Body of pancreas (tissue), 4 donors: Measurements from ENCODE around the gene XPO6. TPM values are rescaled to one million over a fixed set of nuclear protein-coding genes. Genes with fewer than 3 reads are reported as not detected.

Experiments
- ATAC-seq: fragments of 150-250 bp; one replicate; pipeline ENCODE4 v1.9.1; 2016
- DNase-seq, 4 donors: peaks; one replicate each; pipeline ENCODE4 v3.0.0-alpha.2; 2019
- H3K27ac ChIP-seq, 4 donors: fragments of 200-600 bp; sonication (generic); 1 replicate in 3 of 4; 2 replicates in 1 of 4; pipeline versions ENCODE4 v1.5.1 to v1.6.1; 2016 to 2019; ENCODE audit warnings: mild to moderate bottlenecking in 1 of 4, mixed read lengths in 1 of 4, moderate library complexity in 1 of 4
- H3K27me3 ChIP-seq, 2 donors: fragments of 200-600 bp; sonication (generic); one replicate each; pipeline ENCODE4 v1.6.0; 2016; ENCODE audit warnings: mild to moderate bottlenecking in 1 of 2
- H3K36me3 ChIP-seq, 2 donors: fragments of 200-600 bp; sonication (generic); replicated peaks in 1 of 2; 2 replicates each; pipeline ENCODE4 v1.5.1; 2016; ENCODE audit warnings: low read depth in 2 of 2; ENCODE audit not compliant: insufficient read depth in 1 of 2
- H3K4me1 ChIP-seq: fragments of 200-600 bp; sonication (generic); one replicate; pipeline ENCODE4 v1.6.0; 2016
- H3K4me3 ChIP-seq, 2 donors: fragments of 200-600 bp; sonication (generic); 1 replicate in 1 of 2; 2 replicates in 1 of 2; pipeline ENCODE4 v1.5.1; 2016 to 2019
- H3K9me3 ChIP-seq, 3 donors: fragments of 200-600 bp; sonication (generic); 1 replicate in 2 of 3; 2 replicates in 1 of 3; pipeline ENCODE4 v1.5.1; 2016
- CTCF ChIP-seq, 7 experiments: fragments of 450-650 bp in 4 of 7; fragments of 200-600 bp in 3 of 7; sonication (generic) in 3 of 7; IDR thresholded peaks; one replicate each; pipeline ENCODE4 v1.5.1; 2016 to 2019; ENCODE audit warnings: antibody characterized with exemption in 7 of 7
- POLR2A ChIP-seq, 3 donors: fragments of 450-650 bp; IDR thresholded peaks; one replicate each; pipeline ENCODE4 v1.6.1; 2016; ENCODE audit warnings: antibody characterized with exemption in 3 of 3, mild to moderate bottlenecking in 2 of 3
- WGBS, 2 donors: methylation state at CpG; one replicate each; pipeline ENCODE4 v1.1.5; 2017; 5-methylcytosine and 5-hydroxymethylcytosine counted together
- intact Hi-C: fragments of 100-400 bp; cut with DNase I; formaldehyde crosslinking; loops from one replicate; pipeline ENCODE4 v1.15.1; 2023
- total RNA-seq, 2 donors: library from RNA; depleted of rRNA; stranded (reverse); fragments of >200 nt; gene quantifications; one replicate each; pipeline ENCODE4 v1.1.0, GENCODE V29; 2016

The XPO6 gene
- total RNA-seq, 2 donors from 2014 or later: 54.7 to 103 TPM

DNA sequence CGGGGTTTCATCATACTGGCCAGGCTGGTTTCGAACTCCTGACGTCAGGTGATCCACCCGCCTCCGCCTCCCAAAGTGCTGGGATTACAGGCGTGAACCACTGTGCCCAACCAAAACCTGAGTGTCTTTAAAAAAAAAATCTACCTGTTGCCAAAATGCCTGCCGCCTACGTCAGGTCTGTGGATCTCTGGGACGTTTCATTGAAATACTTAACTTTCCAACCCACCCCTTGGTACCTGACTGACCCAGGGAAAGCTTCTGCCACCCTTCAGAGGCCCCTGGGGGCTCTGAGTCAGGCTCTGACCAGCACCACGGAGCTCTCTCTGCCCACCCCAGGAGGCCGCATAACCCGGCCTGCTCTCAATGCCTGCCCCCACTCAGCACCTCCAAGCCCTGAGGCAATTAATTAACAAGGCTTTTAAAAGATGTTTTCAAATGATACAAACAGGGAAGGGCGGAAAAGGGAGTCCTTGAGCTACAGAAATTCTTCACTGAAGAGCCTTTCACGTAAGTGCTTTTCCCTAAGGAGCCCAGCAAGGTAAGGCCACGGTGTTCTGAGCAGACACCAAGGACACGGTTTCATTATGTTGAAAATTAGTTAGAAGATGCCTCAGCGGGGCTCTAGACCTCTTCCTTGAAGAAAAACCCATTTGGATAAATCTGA, 118.9 kb downstream of the XPO6 start:
- ATAC-seq (no peak), DNase-seq (no peak)
- WGBS, 2 donors: 83 to 86% methylated on average over 17 of the region's 17 CpGs
- Histone ChIP-seq H3K9me3 (no peaks in the 10 kb centered on the region), H3K36me3 (peaks cover 0 to 2% of the 10 kb centered on the region in 2 donors), H3K4me1 (no peaks in the 10 kb centered on the region), H3K27me3 (no peaks in the 10 kb centered on the region), H3K4me3 (no peak overlapping the region), H3K27ac (no peak overlapping the region)
- intact Hi-C loops: no loop called here
- TF ChIP-seq POLR2A (IDR thresholded peaks at IDR 0.05): no peak
- no peak for TF ChIP-seq CTCF (IDR thresholded peaks at IDR 0.05)

DNA sequence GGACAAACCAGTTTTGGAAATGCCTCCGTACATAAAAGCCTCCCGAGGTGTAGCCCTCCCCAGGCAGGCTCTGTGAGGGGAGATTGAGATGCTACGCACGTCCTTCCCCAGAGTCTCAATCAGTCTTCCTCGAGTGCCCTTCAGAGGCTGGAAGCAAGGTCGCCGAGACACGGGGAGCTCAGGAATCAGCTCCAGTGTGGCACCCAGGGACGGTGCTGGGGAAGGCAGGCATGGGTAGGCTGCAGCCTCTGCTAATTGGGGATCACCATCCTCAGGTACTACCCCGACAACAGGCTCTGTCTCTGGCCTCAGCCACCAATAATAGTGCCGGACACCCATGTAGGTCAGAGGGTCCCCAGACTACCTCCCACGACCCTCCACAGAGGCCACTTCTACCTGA, 120.1 kb downstream of the XPO6 start:
- H3K27ac ChIP-seq: no peak overlapping the region
- no peaks in the 10 kb centered on the region for H3K36me3 ChIP-seq
- H3K27me3 ChIP-seq: no peaks in the 10 kb centered on the region
- DNase-seq (no peak), ATAC-seq (no peak)
- 83% methylated on average over 5 to 12 of the region's 12 CpGs for WGBS, 2 donors
- no peak overlapping the region for H3K4me3 ChIP-seq
- H3K4me1 ChIP-seq: no peaks in the 10 kb centered on the region
- no peaks in the 10 kb centered on the region for H3K9me3 ChIP-seq
- TF ChIP-seq POLR2A (IDR thresholded peaks at IDR 0.05): no peak
- TF ChIP-seq CTCF (IDR thresholded peaks at IDR 0.05): no peak
- intact Hi-C loops: no loop called here

GRCh38 chr16:28090646-28091377, 121.0 kb downstream of the XPO6 start:
- DNase-seq: no peak
- H3K36me3 ChIP-seq: no peaks in the 10 kb centered on the region
- H3K27me3 ChIP-seq: no peaks in the 10 kb centered on the region
- ATAC-seq: no peak
- H3K4me1 ChIP-seq: no peaks in the 10 kb centered on the region
- 71% methylated on average over 10 to 19 of the region's 19 CpGs for WGBS, 2 donors
- TF ChIP-seq POLR2A (IDR thresholded peaks at IDR 0.05) (no peak), CTCF (IDR thresholded peaks at IDR 0.05) (no peak)
- intact Hi-C loops: no loop called here
- H3K27ac ChIP-seq: no peak overlapping the region
- H3K9me3 ChIP-seq: no peaks in the 10 kb centered on the region
- no peak overlapping the region for H3K4me3 ChIP-seq

DNA sequence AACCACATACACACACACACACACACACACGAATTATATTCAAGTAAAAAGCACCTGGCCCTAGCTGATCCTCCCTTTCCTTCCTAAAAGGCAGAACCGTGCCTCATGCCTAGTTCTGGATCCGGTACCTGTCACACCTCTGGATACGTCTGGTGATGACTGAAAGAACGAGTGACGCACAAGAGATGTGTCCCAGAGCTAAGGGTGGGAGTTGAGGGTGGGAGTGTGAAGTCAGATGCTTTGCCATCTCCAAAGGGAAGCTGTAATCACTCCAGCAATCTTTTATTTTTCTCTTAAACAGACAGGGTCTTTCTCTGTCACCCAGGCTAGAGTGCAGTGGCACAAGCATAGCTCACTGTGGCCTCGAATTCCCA, 121.8 kb downstream of the XPO6 start:
- H3K4me3 ChIP-seq: no peak overlapping the region
- TF ChIP-seq POLR2A (IDR thresholded peaks at IDR 0.05) (no peak), CTCF (IDR thresholded peaks at IDR 0.05) (no peak)
- intact Hi-C loops: no loop called here
- H3K4me1 ChIP-seq: no peaks in the 10 kb centered on the region
- no peaks in the 10 kb centered on the region for H3K27me3 ChIP-seq
- H3K36me3 ChIP-seq: no peaks in the 10 kb centered on the region
- WGBS, 2 donors: 78 to 79% methylated on average over 7 of the region's 7 CpGs
- ATAC-seq: no peak
- H3K9me3 ChIP-seq: no peaks in the 10 kb centered on the region
- H3K27ac ChIP-seq: no peak overlapping the region
- no peak for DNase-seq
